Uterus (tissue), 2 donors: ENCODE data around the gene GOLPH3.

Experiments
- CTCF ChIP-seq, 4 experiments: fragments of 200-600 bp in 2 of 4; fragments of 450-650 bp in 2 of 4; sonication (generic) in 2 of 4; IDR thresholded peaks; one replicate each; pipeline ENCODE4 v1.5.1; 2016 to 2019; ENCODE audit warnings: antibody characterized with exemption in 4 of 4, mild to moderate bottlenecking in 2 of 4, moderate library complexity in 1 of 4
- POLR2A ChIP-seq, 2 donors: fragments of 450-650 bp; IDR thresholded peaks; one replicate each; pipeline ENCODE4 v1.6.1; 2016; ENCODE audit warnings: antibody characterized with exemption in 2 of 2, mild to moderate bottlenecking in 1 of 2, moderate library complexity in 1 of 2

- TF ChIP-seq CTCF (IDR thresholded peaks at IDR 0.05) (no peak), POLR2A (IDR thresholded peaks at IDR 0.05) (no peak)
Observed at GRCh38 chr5:32110111-32110696, 63.9 kb downstream of the GOLPH3 start.
